Lower leg skin (tissue), 3 donors: ENCODE measurements around the gene TRPC5OS.

Experiments
- POLR2A ChIP-seq, 2 donors: fragments of 450-650 bp; IDR thresholded peaks; one replicate each; pipeline ENCODE4 v1.6.1; 2016 to 2017; ENCODE audit warnings: antibody characterized with exemption in 2 of 2, mild to moderate bottlenecking in 1 of 2, moderate library complexity in 1 of 2
- TF ChIP-seq, protein P1 (sequence below), 3 donors: fragments of 450-650 bp; IDR thresholded peaks; one replicate each; pipeline ENCODE4 v1.5.1; 2016; ENCODE audit warnings: antibody characterized with exemption in 3 of 3, mild to moderate bottlenecking in 3 of 3, moderate library complexity in 2 of 3

- TF ChIP-seq, protein P1, sequence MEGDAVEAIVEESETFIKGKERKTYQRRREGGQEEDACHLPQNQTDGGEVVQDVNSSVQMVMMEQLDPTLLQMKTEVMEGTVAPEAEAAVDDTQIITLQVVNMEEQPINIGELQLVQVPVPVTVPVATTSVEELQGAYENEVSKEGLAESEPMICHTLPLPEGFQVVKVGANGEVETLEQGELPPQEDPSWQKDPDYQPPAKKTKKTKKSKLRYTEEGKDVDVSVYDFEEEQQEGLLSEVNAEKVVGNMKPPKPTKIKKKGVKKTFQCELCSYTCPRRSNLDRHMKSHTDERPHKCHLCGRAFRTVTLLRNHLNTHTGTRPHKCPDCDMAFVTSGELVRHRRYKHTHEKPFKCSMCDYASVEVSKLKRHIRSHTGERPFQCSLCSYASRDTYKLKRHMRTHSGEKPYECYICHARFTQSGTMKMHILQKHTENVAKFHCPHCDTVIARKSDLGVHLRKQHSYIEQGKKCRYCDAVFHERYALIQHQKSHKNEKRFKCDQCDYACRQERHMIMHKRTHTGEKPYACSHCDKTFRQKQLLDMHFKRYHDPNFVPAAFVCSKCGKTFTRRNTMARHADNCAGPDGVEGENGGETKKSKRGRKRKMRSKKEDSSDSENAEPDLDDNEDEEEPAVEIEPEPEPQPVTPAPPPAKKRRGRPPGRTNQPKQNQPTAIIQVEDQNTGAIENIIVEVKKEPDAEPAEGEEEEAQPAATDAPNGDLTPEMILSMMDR (IDR thresholded peaks at IDR 0.05): no peak
- no peak for TF ChIP-seq POLR2A (IDR thresholded peaks at IDR 0.05)
Observed at GRCh38 chrX:111874241-111874640, 1.7 kb upstream of the TRPC5OS start.
